HG03565 (cell line): ENCODE results near the gene SPATA13.
"Not testable (repeated sequence)": the region's sequence is repeated elsewhere in the genome, so short reads cannot be mapped to it uniquely, and the experiment has no call there.

Experiments
- ATAC-seq: cut with Tn5 transposase; IDR thresholded peaks from one replicate; pipeline ENCODE4 v1.9.1; 2021; ENCODE audit warnings: mild to moderate bottlenecking, moderate library complexity; ENCODE audit not compliant: unreplicated experiment

SPATA13 gene

GRCh38 chr13:24349778-24350664, 189.5 kb downstream of the SPATA13 start:
- ATAC-seq = not testable (repeated sequence)

GRCh38 chr13:24351423-24351822, 190.9 kb downstream of the SPATA13 start:
- no peak for ATAC-seq

DNA sequence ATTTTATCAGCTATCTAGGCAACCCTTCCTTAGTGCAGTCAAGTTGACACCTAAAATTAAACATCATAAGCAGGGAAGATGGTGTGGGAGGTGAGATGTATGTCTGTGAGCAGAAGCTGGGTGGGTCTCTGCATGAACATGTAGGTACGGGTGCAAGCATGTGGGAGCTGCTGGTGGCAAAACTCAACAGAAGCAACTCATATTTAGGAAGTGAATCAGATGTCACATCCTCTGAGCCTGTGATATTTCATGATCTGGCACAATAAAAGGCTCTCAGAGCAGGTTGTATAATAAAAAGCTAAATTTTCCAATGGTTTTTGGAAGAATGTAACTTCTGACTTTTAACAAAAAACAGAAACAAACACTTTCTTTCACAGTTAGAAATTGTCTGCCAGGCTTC, 193.2 kb downstream of the SPATA13 start:
- no peak for ATAC-seq

- ATAC-seq = no peak
Observed at GRCh38 chr13:24355103-24355502, 194.6 kb downstream of the SPATA13 start.

DNA sequence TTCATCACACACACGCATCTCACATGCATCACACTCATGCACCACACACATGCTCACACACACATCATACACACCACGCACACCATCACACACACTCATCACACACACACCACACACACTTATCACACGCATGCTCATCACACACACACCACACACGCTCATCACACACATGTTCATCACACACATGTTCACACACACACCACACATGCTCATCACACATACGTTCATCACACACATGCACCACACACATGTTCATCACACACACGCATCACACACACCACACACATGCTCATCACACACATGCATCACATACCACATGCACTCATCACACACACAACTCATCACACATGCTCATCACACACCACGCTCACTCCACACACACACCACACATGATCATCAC, 195.8 kb downstream of the SPATA13 start:
- no peak for ATAC-seq
